GM13977 (cell line): Measurements from ENCODE around the gene IFT57.

Experiments used
- DNase-seq: peaks from one replicate; pipeline ENCODE4 v3.0.0; 2012; ENCODE audit warnings: low spot score
- in situ Hi-C: fragments of 300-500 bp; cut with MboI; formaldehyde crosslinking; loops from one replicate; pipeline ENCODE4 v1.12.0; 2022; ENCODE audit warnings: low sequenced_read_pairs, low pct_unique_long_range_greater_than_20kb, mixed read lengths, inconsistent platforms; ENCODE audit not compliant: unreplicated experiment
- TF ChIP-seq, protein P1 (sequence below): IDR thresholded peaks from 2 replicates; pipeline ENCODE4 v1.5.1; 2012; ENCODE audit warnings: mild to moderate bottlenecking, control low read depth; ENCODE audit not compliant: insufficient read depth; ENCODE audit errors: extremely low read depth, missing control alignments

The IFT57 gene

DNA sequence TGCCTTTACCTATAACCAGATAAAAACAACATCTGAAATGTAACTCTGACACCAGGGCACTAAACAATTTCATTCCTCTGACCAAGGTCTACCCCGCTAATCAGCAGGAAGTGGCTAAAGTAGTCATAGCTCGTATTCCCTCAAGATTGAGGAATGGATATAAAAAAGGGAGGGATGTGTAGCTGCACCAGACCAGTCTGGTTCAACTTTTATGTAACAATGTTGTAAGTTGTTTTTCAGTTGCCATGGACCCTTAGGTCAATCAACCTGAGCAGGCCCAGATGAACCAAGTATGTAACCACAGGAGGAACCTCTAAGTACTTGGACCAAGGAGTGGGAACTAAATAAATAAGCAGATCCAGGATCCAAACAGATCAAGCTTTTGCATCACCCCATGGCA, 28.4 kb upstream of the IFT57 start:
- in situ Hi-C loops: no loop called here
- TF ChIP-seq, protein P1, sequence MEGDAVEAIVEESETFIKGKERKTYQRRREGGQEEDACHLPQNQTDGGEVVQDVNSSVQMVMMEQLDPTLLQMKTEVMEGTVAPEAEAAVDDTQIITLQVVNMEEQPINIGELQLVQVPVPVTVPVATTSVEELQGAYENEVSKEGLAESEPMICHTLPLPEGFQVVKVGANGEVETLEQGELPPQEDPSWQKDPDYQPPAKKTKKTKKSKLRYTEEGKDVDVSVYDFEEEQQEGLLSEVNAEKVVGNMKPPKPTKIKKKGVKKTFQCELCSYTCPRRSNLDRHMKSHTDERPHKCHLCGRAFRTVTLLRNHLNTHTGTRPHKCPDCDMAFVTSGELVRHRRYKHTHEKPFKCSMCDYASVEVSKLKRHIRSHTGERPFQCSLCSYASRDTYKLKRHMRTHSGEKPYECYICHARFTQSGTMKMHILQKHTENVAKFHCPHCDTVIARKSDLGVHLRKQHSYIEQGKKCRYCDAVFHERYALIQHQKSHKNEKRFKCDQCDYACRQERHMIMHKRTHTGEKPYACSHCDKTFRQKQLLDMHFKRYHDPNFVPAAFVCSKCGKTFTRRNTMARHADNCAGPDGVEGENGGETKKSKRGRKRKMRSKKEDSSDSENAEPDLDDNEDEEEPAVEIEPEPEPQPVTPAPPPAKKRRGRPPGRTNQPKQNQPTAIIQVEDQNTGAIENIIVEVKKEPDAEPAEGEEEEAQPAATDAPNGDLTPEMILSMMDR: no peak
- DNase-seq: no peak

DNA sequence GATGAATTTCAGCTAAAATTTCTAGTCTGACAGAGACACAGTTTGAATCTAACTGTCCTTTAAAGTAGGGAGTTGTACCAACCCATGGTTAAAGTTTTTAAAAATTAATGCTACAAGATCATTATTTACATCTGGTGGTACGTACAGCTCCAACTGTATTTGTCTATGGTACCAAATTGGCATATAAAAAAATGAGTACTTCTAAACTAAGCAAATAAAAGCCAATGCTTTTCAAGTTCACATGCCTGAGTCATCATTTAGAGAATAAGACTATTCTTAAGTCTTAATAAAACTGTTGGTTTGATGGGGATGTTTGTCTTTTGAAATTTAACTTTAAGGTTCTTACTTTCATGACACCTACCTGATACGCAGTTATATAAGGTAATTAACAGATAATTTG, 21.0 kb upstream of the IFT57 start:
- DNase-seq: no peak
- TF ChIP-seq, protein P1: no peak
- in situ Hi-C loops: no loop called here

DNA sequence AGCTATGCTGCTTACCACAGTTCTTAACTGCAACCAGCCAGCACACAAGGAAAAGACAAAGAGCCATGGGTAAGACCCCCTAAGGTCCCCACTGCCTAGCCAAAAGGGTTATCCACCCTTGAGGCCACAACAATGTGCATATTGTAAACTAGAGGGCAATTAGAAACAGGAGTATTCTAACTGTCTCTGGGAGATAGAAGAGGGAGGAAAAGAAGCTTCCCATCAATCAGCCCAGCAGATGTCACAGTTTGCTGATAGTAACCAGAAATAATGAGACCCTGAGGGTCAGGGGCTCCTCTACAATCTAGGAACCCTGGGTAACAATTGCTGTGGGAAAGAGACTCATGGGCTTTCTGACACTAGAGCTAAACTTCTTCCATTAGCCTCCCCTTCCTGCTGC, 20.6 kb upstream of the IFT57 start:
- in situ Hi-C loops: no loop called here
- TF ChIP-seq, protein P1: no peak
- no peak for DNase-seq

DNA sequence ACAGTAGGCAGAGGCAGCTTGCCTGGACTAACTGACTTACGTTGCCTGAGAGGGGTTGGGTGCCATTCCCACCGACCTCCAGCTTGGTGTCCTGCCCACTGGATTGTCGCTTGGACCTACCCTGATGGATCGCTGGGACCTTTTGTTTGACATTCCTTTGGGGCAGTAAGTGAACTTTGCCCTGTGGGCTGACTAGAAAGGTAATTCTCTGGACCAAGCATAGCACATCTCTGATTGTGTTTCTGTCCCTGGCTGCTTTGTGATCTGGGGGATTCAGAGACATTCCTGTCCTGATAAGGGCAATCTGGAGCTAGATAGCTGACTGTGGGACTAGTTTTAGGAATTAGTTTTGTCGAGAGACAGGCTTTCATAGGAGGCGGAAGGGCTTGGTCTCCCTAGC, 19.5 kb upstream of the IFT57 start:
- DNase-seq: no peak
- TF ChIP-seq, protein P1: no peak
- in situ Hi-C loops: no loop called here

DNA sequence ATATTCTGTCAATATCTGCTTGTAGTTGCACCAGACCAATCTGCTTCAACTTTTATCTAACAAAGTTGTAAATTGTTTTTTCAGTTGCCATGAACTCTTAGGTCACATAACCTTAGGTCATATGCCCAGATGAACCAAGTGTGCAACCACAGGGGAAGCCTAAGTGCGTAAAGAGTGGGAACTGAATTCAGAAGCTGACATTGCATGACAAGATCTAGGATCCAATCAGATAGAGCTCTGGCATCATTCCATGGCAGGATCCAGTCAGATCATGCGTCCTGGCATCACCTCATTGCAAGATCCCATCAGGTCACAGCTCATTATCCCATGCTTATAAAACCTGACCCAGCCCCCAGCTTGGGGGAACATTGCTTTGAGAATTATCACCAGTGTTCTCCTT, 18.9 kb upstream of the IFT57 start:
- TF ChIP-seq, protein P1: no peak
- in situ Hi-C loops: no loop called here
- DNase-seq: no peak

DNA sequence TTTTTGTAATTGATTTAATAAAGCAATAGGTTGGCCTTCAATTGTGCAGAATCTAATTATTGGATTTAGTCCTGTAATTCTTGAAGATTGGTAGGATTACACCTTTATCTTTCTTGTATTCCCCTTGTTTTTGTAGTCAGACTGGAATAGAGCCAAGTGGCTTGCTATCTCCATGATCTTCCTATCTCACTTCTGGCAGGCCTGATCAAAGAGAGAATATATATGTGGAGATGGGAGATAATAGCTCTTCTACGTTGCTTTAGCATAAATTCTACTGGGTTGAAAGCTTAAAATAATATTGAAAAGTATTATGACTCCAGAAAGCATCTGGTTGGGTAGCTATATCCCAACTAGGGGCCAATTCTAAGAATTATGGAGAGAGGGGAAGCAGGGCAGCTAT, 16.9 kb upstream of the IFT57 start:
- no peak for DNase-seq
- in situ Hi-C loops: no loop called here
- TF ChIP-seq, protein P1: no peak

DNA sequence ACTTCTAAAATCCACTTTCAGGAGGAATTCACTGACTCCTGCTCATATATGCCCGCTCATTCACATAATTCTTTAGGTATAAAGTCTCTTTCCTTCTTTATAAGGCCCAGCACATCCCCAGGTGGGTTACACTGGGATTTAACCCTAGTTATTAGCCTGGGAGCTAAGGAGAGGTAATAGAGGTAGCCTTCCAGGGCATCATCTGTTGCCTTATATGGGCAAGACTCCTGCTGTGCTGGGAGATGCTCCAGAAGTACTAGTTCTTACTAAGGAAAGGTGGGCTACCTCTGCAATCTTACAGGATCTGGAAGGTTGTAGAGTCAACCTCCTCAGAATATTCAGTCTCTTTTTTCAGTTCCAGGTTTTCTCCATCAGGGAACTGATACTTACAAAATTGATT, 13.1 kb upstream of the IFT57 start:
- TF ChIP-seq, protein P1: no peak
- in situ Hi-C loops: no loop called here
- DNase-seq: no peak
